Loucy (cell line): Measurements from ENCODE around the gene TFCP2L1.

Source experiments
- EZH2phosphoT487 ChIP-seq: fragments of 200-600 bp; IDR thresholded peaks from 2 replicates; pipeline ENCODE4 v1.6.1; 2018; ENCODE audit warnings: antibody characterized with exemption, mild to moderate bottlenecking, moderate library complexity, borderline replicate concordance
- TF ChIP-seq, protein P1 (sequence below): fragments of 200-600 bp; sonication (generic); conservative IDR thresholded peaks from 2 replicates; pipeline ENCODE4 v1.5.1; 2014; ENCODE audit warnings: mild to moderate bottlenecking, antibody characterized with exemption, low read length

DNA sequence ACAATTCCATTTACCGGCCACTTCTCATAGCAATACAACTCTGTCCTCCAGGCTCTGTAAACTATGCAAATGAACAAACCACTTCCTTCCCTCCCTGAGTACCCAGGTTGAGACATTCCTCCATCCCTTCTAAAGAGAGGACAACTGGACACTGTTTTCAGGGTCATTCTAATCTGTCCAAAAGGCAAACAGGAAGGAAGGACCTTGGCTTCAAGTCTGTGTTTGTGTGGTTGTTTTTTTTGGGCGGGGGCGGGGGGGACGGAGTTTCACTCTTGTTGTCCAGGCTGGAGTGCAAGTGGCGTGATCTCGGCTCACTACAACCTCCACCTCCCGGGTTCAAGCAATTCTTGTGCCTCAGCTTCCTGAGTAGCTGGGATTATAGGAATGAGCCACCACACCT, 3.3 kb downstream of the TFCP2L1 start:
- TF ChIP-seq, protein P1, sequence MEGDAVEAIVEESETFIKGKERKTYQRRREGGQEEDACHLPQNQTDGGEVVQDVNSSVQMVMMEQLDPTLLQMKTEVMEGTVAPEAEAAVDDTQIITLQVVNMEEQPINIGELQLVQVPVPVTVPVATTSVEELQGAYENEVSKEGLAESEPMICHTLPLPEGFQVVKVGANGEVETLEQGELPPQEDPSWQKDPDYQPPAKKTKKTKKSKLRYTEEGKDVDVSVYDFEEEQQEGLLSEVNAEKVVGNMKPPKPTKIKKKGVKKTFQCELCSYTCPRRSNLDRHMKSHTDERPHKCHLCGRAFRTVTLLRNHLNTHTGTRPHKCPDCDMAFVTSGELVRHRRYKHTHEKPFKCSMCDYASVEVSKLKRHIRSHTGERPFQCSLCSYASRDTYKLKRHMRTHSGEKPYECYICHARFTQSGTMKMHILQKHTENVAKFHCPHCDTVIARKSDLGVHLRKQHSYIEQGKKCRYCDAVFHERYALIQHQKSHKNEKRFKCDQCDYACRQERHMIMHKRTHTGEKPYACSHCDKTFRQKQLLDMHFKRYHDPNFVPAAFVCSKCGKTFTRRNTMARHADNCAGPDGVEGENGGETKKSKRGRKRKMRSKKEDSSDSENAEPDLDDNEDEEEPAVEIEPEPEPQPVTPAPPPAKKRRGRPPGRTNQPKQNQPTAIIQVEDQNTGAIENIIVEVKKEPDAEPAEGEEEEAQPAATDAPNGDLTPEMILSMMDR = no peak
- TF ChIP-seq EZH2phosphoT487 = no peak
